ENCODE measurements around the gene TEX48. TPM values are rescaled to one million over a fixed set of nuclear protein-coding genes. Genes with fewer than 3 reads are reported as not detected.
A peak's percentile ranks its signal among the peaks of the same experiment; 100 is the strongest.

TEX48 gene
- total and polyA plus RNA-seq, 2 donors (not counting 1 experiment from before 2014, with no cell fraction given), result not detected

DNA sequence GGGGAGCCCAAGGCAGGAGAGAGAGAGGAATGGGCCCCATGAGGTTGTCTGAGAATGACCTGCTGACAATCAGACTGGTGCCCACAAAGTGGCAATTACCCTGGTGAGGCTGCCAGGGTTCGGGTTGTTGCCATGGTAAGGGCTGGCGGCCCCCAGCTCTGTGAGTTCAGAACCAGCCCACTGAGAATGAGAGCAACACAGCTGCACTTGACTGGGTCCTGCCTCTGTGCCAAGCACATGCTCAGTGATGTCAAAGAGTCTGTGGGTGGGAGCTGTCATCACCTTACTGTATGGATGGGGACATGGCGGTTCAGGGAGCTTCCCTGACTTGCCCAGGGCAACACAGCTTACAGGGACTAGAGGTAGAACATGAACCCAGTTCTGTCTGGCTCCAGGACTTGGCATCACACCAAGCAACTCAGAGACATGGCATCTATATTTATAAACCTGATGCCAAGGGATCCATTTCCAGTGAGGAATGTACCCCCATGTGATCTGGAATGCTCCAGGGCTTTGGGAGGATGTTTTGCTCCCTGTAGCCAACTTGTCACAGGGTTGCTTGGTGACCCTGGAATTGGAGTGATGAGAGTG is 38.2 kb upstream of the TEX48 start:
- Histone ChIP-seq H4K20me1 (ENCODE audit: control insufficient read depth, extremely low read depth, insufficient read depth, low read length) (no peaks in the 10 kb centered on the region), H3K9me3 (ENCODE audit: control insufficient read depth, insufficient read depth, low read depth, low read length) (no peaks in the 10 kb centered on the region), H3K27ac (ENCODE audit: insufficient read depth, low read length) (no peak overlapping the region), H3K4me2 (ENCODE audit: extremely low read depth, insufficient read depth, low read length) (no peak overlapping the region), H3K79me2 (ENCODE audit: control insufficient read depth, insufficient read depth, low read length) (no peaks in the 10 kb centered on the region), H3K4me3 (replicated peaks in 1 of 4; ENCODE audit: control extremely low read depth in 1 of 4, insufficient read depth in 1 of 4, low read depth in 3 of 4, low read length in 4 of 4) (no peak overlapping the region), H3K4me1 (ENCODE audit: control insufficient read depth, extremely low read depth, insufficient read depth, low read length) (peaks cover 19% of the 10 kb centered on the region), H3K9ac (ENCODE audit: insufficient read depth, low read length) (no peak overlapping the region), H3K36me3 (ENCODE audit: control insufficient read depth, insufficient read depth, low read length) (no peaks in the 10 kb centered on the region), H3K27me3 (ENCODE audit: control insufficient read depth, insufficient read depth, low read length) (no peaks in the 10 kb centered on the region), H2AFZ (ENCODE audit: low read length) (no peak overlapping the region)
- TF ChIP-seq EZH2 (IDR thresholded peaks at IDR 0.05; ENCODE audit: low read length, missing control alignments) (no peak), CTCF (conservative IDR thresholded peaks at IDR 0.05 in 1 of 2, IDR thresholded peaks at IDR 0.05 in 1 of 2; ENCODE audit: low read depth in 1 of 2, low read length in 2 of 2) (no peak)
- DNase-seq (ENCODE audit: low read depth in 2 of 2), result peak in 1 of 2 donors; percentile 19

DNA sequence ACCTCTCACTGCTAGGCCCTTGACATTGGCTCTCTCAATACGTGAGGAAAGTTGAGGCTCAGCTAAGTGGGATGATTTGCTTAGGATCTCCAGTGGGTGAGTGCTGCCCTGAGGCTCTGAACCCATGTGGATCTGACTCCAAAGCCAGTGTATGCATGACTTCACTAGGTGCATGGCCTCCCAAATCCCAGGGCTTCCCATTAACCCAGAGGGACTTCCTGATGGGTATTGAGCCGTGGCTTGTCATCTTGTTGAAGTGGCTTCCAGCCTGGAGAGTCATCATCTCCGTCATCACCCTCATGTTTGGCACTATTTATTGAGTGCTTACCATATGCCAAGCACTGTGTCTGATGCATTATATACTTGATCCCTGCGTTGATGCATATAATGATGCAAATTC is 37.3 kb upstream of the TEX48 start:
- Histone ChIP-seq H3K36me3 (ENCODE audit: control insufficient read depth, insufficient read depth, low read length) (no peaks in the 10 kb centered on the region), H3K4me1 (ENCODE audit: control insufficient read depth, extremely low read depth, insufficient read depth, low read length) (peaks cover 16% of the 10 kb centered on the region), H2AFZ (ENCODE audit: low read length) (no peak overlapping the region), H4K20me1 (ENCODE audit: control insufficient read depth, extremely low read depth, insufficient read depth, low read length) (no peaks in the 10 kb centered on the region), H3K79me2 (ENCODE audit: control insufficient read depth, insufficient read depth, low read length) (no peaks in the 10 kb centered on the region), H3K4me3 (replicated peaks in 1 of 4; ENCODE audit: control extremely low read depth in 1 of 4, insufficient read depth in 1 of 4, low read depth in 3 of 4, low read length in 4 of 4) (no peak overlapping the region), H3K9ac (ENCODE audit: insufficient read depth, low read length) (no peak overlapping the region), H3K27ac (ENCODE audit: insufficient read depth, low read length) (no peak overlapping the region), H3K4me2 (ENCODE audit: extremely low read depth, insufficient read depth, low read length) (no peak overlapping the region), H3K27me3 (ENCODE audit: control insufficient read depth, insufficient read depth, low read length) (no peaks in the 10 kb centered on the region), H3K9me3 (ENCODE audit: control insufficient read depth, insufficient read depth, low read depth, low read length) (no peaks in the 10 kb centered on the region)
- TF ChIP-seq EZH2 (IDR thresholded peaks at IDR 0.05; ENCODE audit: low read length, missing control alignments) (no peak), CTCF (conservative IDR thresholded peaks at IDR 0.05 in 1 of 2, IDR thresholded peaks at IDR 0.05 in 1 of 2; ENCODE audit: low read depth in 1 of 2, low read length in 2 of 2) (no peak)
- DNase-seq (ENCODE audit: low read depth in 2 of 2), result peak in 1 of 2 donors; percentile 33

- H3K9ac ChIP-seq (ENCODE audit: insufficient read depth, low read length), result no peak overlapping the region
- H4K20me1 ChIP-seq (ENCODE audit: control insufficient read depth, extremely low read depth, insufficient read depth, low read length), result no peaks in the 10 kb centered on the region
- no peak overlapping the region for H3K27ac ChIP-seq (ENCODE audit: insufficient read depth, low read length)
- peaks cover 14% of the 10 kb centered on the region for H3K4me1 ChIP-seq (ENCODE audit: control insufficient read depth, extremely low read depth, insufficient read depth, low read length)
- no peaks in the 10 kb centered on the region for H3K27me3 ChIP-seq (ENCODE audit: control insufficient read depth, insufficient read depth, low read length)
- TF ChIP-seq EZH2 (IDR thresholded peaks at IDR 0.05; ENCODE audit: low read length, missing control alignments), result no peak
- TF ChIP-seq CTCF (conservative IDR thresholded peaks at IDR 0.05 in 1 of 2, IDR thresholded peaks at IDR 0.05 in 1 of 2; ENCODE audit: low read depth in 1 of 2, low read length in 2 of 2), result no peak
- H3K79me2 ChIP-seq (ENCODE audit: control insufficient read depth, insufficient read depth, low read length), result no peaks in the 10 kb centered on the region
- H3K9me3 ChIP-seq (ENCODE audit: control insufficient read depth, insufficient read depth, low read depth, low read length), result no peaks in the 10 kb centered on the region
- H2AFZ ChIP-seq (ENCODE audit: low read length), result no peak overlapping the region
- no peak overlapping the region for H3K4me2 ChIP-seq (ENCODE audit: extremely low read depth, insufficient read depth, low read length)
- H3K36me3 ChIP-seq (ENCODE audit: control insufficient read depth, insufficient read depth, low read length), result no peaks in the 10 kb centered on the region
- no peak overlapping the region for H3K4me3 ChIP-seq (replicated peaks in 1 of 4; ENCODE audit: control extremely low read depth in 1 of 4, insufficient read depth in 1 of 4, low read depth in 3 of 4, low read length in 4 of 4)
- DNase-seq (ENCODE audit: low read depth in 2 of 2), result peak in 1 of 2 donors; percentile 63
Measured at GRCh38 chr9:114718801-114719221, 36.8 kb upstream of the TEX48 start.

All from fibroblast of lung (primary cell).